ENCODE results near the gene MAGEH1. TPM values are rescaled to one million over a fixed set of nuclear protein-coding genes. Genes with fewer than 3 reads are reported as not detected.
"Not testable (repeated sequence)": the region's sequence is repeated elsewhere in the genome, so short reads cannot be mapped to it uniquely, and the experiment has no call there.

The MAGEH1 gene, protein sequence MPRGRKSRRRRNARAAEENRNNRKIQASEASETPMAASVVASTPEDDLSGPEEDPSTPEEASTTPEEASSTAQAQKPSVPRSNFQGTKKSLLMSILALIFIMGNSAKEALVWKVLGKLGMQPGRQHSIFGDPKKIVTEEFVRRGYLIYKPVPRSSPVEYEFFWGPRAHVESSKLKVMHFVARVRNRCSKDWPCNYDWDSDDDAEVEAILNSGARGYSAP
- total RNA-seq = 25.0 and 29.8 TPM in 2 replicates

GRCh38 chrX:55451990-55452832 lies at the start of gene MAGEH1:
Gene MAGEH1, plus strand, starts transcription at chrX:55452127. Its CDS starts 248 bp downstream, at chrX:55452375.
- TF ChIP-seq CTCF (IDR thresholded peaks at IDR 0.05; ENCODE audit: extremely low read depth, low read depth, low read length) = no peak

GRCh38 chrX:55427079-55427478 lies 24.8 kb upstream of the MAGEH1 start:
- H3K79me2 ChIP-seq (ENCODE audit: insufficient read depth, low read length); H3K27me3 ChIP-seq (ENCODE audit: insufficient read depth, low read length); H3K4me1 ChIP-seq (ENCODE audit: insufficient read depth, low read length); H4K20me1 ChIP-seq (ENCODE audit: insufficient read depth, low read length); H3K27ac ChIP-seq (ENCODE audit: low read depth, low read length); H3K4me3 ChIP-seq (ENCODE audit: insufficient read depth, low read length); H3K36me3 ChIP-seq (ENCODE audit: insufficient read depth, low read length); H3K4me2 ChIP-seq (ENCODE audit: insufficient read depth, low read length); H2AFZ ChIP-seq (ENCODE audit: low read length); H3K9me3 ChIP-seq (ENCODE audit: low read depth, low read length); DNase-seq (ENCODE audit: insufficient read length, low spot score, missing footprints): not testable (repeated sequence)

More at GRCh38 chrX:55451990-55452832, at the start of gene MAGEH1:
- H4K20me1 ChIP-seq (ENCODE audit: insufficient read depth, low read length) = no peaks in the 10 kb centered on the region
- no peaks in the 10 kb centered on the region for H3K27me3 ChIP-seq (ENCODE audit: insufficient read depth, low read length)
- H3K4me1 ChIP-seq (ENCODE audit: insufficient read depth, low read length) = peaks cover 4% of the 10 kb centered on the region
- peak within 1 kb of the TSS; percentile 90 for H2AFZ ChIP-seq (ENCODE audit: low read length)
- H3K79me2 ChIP-seq (ENCODE audit: insufficient read depth, low read length) = peaks cover 3% of the 10 kb centered on the region
- H3K9me3 ChIP-seq (ENCODE audit: low read depth, low read length) = no peaks in the 10 kb centered on the region
- H3K4me2 ChIP-seq (ENCODE audit: insufficient read depth, low read length) = peak within 1 kb of the TSS; percentile 79
- H3K27ac ChIP-seq (ENCODE audit: low read depth, low read length) = peak within 1 kb of the TSS; percentile 73
- H3K36me3 ChIP-seq (ENCODE audit: insufficient read depth, low read length) = no peaks in the 10 kb centered on the region
- peak; percentile 64 for DNase-seq (ENCODE audit: insufficient read length, low spot score, missing footprints)
- peak within 1 kb of the TSS; percentile 73 for H3K4me3 ChIP-seq (ENCODE audit: insufficient read depth, low read length)

DNA sequence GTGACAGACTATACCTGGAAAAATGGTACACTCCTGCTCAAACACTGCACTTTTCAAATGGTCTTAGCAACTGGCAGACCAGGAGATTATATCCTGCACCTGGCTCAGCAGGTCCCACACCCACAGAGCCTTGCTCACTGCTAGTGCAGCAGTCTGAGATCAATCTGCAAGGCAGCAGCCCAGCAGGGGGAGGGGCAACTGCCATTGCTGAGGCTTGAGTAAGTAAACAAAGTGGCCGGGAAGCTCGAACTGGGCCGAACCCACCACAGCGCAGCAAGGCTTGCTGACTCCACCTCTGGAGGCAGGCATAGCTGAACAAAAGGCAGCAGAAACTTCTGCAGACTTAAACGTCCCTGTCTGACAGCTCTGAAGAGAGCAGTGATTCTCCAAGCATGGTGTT lies 8.5 kb upstream of the MAGEH1 start:
- not testable (repeated sequence) for H3K27ac ChIP-seq (ENCODE audit: low read depth, low read length); H3K27me3 ChIP-seq (ENCODE audit: insufficient read depth, low read length); H3K36me3 ChIP-seq (ENCODE audit: insufficient read depth, low read length); H3K9me3 ChIP-seq (ENCODE audit: low read depth, low read length); H3K4me1 ChIP-seq (ENCODE audit: insufficient read depth, low read length); H2AFZ ChIP-seq (ENCODE audit: low read length); H4K20me1 ChIP-seq (ENCODE audit: insufficient read depth, low read length); H3K4me3 ChIP-seq (ENCODE audit: insufficient read depth, low read length); H3K4me2 ChIP-seq (ENCODE audit: insufficient read depth, low read length); H3K79me2 ChIP-seq (ENCODE audit: insufficient read depth, low read length); DNase-seq (ENCODE audit: insufficient read length, low spot score, missing footprints)

GRCh38 chrX:55450259-55450658 lies 1.7 kb upstream of the MAGEH1 start:
- no peak overlapping the region for H3K4me2 ChIP-seq (ENCODE audit: insufficient read depth, low read length)

More at GRCh38 chrX:55450259-55450658, 1.7 kb upstream of the MAGEH1 start:
- H3K27me3 ChIP-seq (ENCODE audit: insufficient read depth, low read length) = no peaks in the 10 kb centered on the region
- no peak overlapping the region for H3K4me3 ChIP-seq (ENCODE audit: insufficient read depth, low read length)
- H3K79me2 ChIP-seq (ENCODE audit: insufficient read depth, low read length) = peaks cover 3% of the 10 kb centered on the region
- H2AFZ ChIP-seq (ENCODE audit: low read length) = no peak overlapping the region
- no peak overlapping the region for H3K27ac ChIP-seq (ENCODE audit: low read depth, low read length)
- peak; percentile 14 for TF ChIP-seq CTCF (IDR thresholded peaks at IDR 0.05; ENCODE audit: extremely low read depth, low read depth, low read length)
- H4K20me1 ChIP-seq (ENCODE audit: insufficient read depth, low read length) = no peaks in the 10 kb centered on the region
- no peak for DNase-seq (ENCODE audit: insufficient read length, low spot score, missing footprints)
- H3K9me3 ChIP-seq (ENCODE audit: low read depth, low read length) = no peaks in the 10 kb centered on the region
- H3K4me1 ChIP-seq (ENCODE audit: insufficient read depth, low read length) = peaks cover 4% of the 10 kb centered on the region
- no peaks in the 10 kb centered on the region for H3K36me3 ChIP-seq (ENCODE audit: insufficient read depth, low read length)
